SU-DHL-6 (cell line): ENCODE measurements around the gene POLR2C.

Experiments used
- EZH2phosphoT487 ChIP-seq: fragments of 200-600 bp; sonication (generic), shearing (Covaris generic); conservative IDR thresholded peaks from 2 replicates; pipeline ENCODE4 v1.6.1; 2018; ENCODE audit warnings: mild to moderate bottlenecking, antibody characterized with exemption, low read length, moderate library complexity, mixed read lengths
- TF ChIP-seq, protein P1 (sequence below): fragments of 200-600 bp; sonication (generic); IDR thresholded peaks from one replicate; pipeline ENCODE4 v1.5.1; 2017; ENCODE audit warnings: antibody characterized with exemption, mild to moderate bottlenecking, low read length, moderate library complexity; ENCODE audit not compliant: insufficient read depth, poor library complexity, severe bottlenecking

DNA sequence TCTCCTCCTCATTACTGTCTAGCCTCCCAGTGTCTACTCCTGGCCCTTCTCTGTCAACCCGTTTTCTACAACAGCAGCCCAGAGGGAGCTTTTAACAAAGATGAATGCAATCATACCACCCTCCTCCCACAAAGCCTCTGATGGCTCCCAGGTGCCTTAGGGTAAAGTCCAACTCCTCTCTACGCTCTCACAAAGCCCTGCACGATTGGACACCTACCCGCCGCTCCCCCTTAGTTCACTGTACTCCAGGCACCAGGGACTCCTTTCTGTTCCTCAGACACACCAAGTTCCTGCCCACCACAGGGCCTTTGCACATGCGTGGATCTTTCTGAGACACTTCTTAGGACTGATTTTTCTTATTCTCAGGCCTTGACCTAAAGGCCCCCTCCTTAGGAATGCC is 56.4 kb downstream of the POLR2C start:
- TF ChIP-seq, protein P1, sequence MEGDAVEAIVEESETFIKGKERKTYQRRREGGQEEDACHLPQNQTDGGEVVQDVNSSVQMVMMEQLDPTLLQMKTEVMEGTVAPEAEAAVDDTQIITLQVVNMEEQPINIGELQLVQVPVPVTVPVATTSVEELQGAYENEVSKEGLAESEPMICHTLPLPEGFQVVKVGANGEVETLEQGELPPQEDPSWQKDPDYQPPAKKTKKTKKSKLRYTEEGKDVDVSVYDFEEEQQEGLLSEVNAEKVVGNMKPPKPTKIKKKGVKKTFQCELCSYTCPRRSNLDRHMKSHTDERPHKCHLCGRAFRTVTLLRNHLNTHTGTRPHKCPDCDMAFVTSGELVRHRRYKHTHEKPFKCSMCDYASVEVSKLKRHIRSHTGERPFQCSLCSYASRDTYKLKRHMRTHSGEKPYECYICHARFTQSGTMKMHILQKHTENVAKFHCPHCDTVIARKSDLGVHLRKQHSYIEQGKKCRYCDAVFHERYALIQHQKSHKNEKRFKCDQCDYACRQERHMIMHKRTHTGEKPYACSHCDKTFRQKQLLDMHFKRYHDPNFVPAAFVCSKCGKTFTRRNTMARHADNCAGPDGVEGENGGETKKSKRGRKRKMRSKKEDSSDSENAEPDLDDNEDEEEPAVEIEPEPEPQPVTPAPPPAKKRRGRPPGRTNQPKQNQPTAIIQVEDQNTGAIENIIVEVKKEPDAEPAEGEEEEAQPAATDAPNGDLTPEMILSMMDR = no peak
- TF ChIP-seq EZH2phosphoT487 = no peak
